PC-3 (cell line): ENCODE results near the gene CFAP97D2. TPM values are rescaled to one million over a fixed set of nuclear protein-coding genes. Genes with fewer than 3 reads are reported as not detected.

Experiments used
- ATAC-seq: fragments of 200-7000 bp; cut with Tn5 transposase; 2 replicates; pipeline ENCODE4 v1.9.1; 2020; ENCODE audit warnings: mild to moderate bottlenecking, moderate library complexity
- BruUV-seq: library from RNA; stranded (reverse); fragments of 400-500 nt; replicated peaks from 2 replicates; lab custom pipeline; 2021; lab: Mats Ljungman, UMichigan
- CTCF ChIA-PET: fragments of 300-600 bp; sonication (Branson Sonifier 250); formaldehyde crosslinking; loops from one replicate; lab custom pipeline; 2022; ENCODE audit warnings: antibody characterized with exemption; lab: Charles Lee
- POLR2A ChIA-PET: fragments of 300-600 bp; sonication (Branson Sonifier 250); formaldehyde crosslinking; loops from one replicate; lab custom pipeline; 2022; ENCODE audit warnings: antibody characterized with exemption; ENCODE audit not compliant: unreplicated experiment; lab: Charles Lee
- DNase-seq: peaks from one replicate; pipeline ENCODE4 v3.0.0-alpha.2; 2015
- H2AFZ ChIP-seq: fragments of 300-600 bp; sonication (generic); 2 replicates; pipeline ENCODE4 v1.6.0; 2016; ENCODE audit warnings: antibody characterized with exemption, low read length
- H3F3A ChIP-seq: fragments of 300-600 bp; sonication (generic); one replicate; pipeline ENCODE4 v1.6.0; 2017; ENCODE audit warnings: antibody characterized with exemption, low read length, control low read depth, mild to moderate bottlenecking; ENCODE audit not compliant: unreplicated experiment
- H3K27ac ChIP-seq: fragments of 300-600 bp; sonication (generic); 2 replicates; pipeline ENCODE4 v1.5.1; 2016; ENCODE audit warnings: mild to moderate bottlenecking, low read length
- H3K27me3 ChIP-seq: fragments of 300-600 bp; sonication (generic); 2 replicates; pipeline ENCODE4 v1.6.1; 2016; ENCODE audit warnings: low read length, mixed read lengths
- H3K36me3 ChIP-seq: fragments of 300-600 bp; sonication (generic); 2 replicates; pipeline ENCODE4 v1.6.1; 2016; ENCODE audit warnings: low read depth, mixed run types, low read length, mixed read lengths
- H3K4me1 ChIP-seq: fragments of 300-600 bp; sonication (generic); 2 replicates; pipeline ENCODE4 v1.5.1; 2016; ENCODE audit warnings: low read length; ENCODE audit not compliant: insufficient read depth
- H3K4me2 ChIP-seq: fragments of 300-600 bp; sonication (generic); 2 replicates; pipeline ENCODE4 v1.6.0; 2016; ENCODE audit warnings: low read length
- H3K4me3 ChIP-seq: fragments of 300-600 bp; sonication (generic); 2 replicates; pipeline ENCODE4 v1.5.1; 2016; ENCODE audit warnings: mild to moderate bottlenecking, low read length, mixed read lengths
- H3K79me2 ChIP-seq: fragments of 300-600 bp; sonication (generic); 2 replicates; pipeline ENCODE4 v1.6.1; 2017; ENCODE audit warnings: low read length, mixed read lengths
- H3K9ac ChIP-seq: fragments of 300-600 bp; sonication (generic); 2 replicates; pipeline ENCODE4 v1.6.0; 2016; ENCODE audit warnings: mild to moderate bottlenecking, low read length
- H3K9me2 ChIP-seq: fragments of 300-600 bp; sonication (generic); replicated peaks from 2 replicates; pipeline ENCODE4 v1.6.1; 2016; ENCODE audit warnings: mixed run types, low read length, mixed read lengths
- H3K9me3 ChIP-seq: fragments of 300-600 bp; sonication (generic); 2 replicates; pipeline ENCODE4 v1.6.1; 2016; ENCODE audit warnings: low read length, mixed read lengths
- H4K20me1 ChIP-seq: fragments of 300-600 bp; sonication (generic); 2 replicates; pipeline ENCODE4 v1.6.1; 2016; ENCODE audit warnings: low read length, mixed read lengths
- EZH2 ChIP-seq: fragments of 300-600 bp; sonication (generic); IDR thresholded peaks from one replicate; pipeline ENCODE4 v1.6.1; 2017; ENCODE audit warnings: antibody characterized with exemption, mild to moderate bottlenecking, low read length; ENCODE audit not compliant: unreplicated experiment
- EZH2phosphoT487 ChIP-seq: fragments of 300-600 bp; sonication (generic); IDR thresholded peaks from 2 replicates; pipeline ENCODE4 v1.6.1; 2018; ENCODE audit warnings: mild to moderate bottlenecking, antibody characterized with exemption, low read length, borderline replicate concordance
- intact Hi-C: fragments of 100-400 bp; cut with micrococcal nuclease; formaldehyde crosslinking; loops from 2 replicates; pipeline ENCODE4 v1.9.0; 2023
- total RNA-seq: library from RNA; depleted of rRNA; stranded (reverse); fragments of >200 nt; gene quantifications from 2 replicates; pipeline ENCODE4 v1.2.3, GENCODE V29; 2014
- TF ChIP-seq, protein P1 (sequence below): fragments of 300-600 bp; sonication (generic); conservative IDR thresholded peaks from 2 replicates; pipeline ENCODE4 v1.5.1; 2017; ENCODE audit warnings: antibody characterized with exemption, low read depth, mild to moderate bottlenecking, low read length

The CFAP97D2 gene
- total RNA-seq, 1 experiment from 2014 or later = not detected

DNA sequence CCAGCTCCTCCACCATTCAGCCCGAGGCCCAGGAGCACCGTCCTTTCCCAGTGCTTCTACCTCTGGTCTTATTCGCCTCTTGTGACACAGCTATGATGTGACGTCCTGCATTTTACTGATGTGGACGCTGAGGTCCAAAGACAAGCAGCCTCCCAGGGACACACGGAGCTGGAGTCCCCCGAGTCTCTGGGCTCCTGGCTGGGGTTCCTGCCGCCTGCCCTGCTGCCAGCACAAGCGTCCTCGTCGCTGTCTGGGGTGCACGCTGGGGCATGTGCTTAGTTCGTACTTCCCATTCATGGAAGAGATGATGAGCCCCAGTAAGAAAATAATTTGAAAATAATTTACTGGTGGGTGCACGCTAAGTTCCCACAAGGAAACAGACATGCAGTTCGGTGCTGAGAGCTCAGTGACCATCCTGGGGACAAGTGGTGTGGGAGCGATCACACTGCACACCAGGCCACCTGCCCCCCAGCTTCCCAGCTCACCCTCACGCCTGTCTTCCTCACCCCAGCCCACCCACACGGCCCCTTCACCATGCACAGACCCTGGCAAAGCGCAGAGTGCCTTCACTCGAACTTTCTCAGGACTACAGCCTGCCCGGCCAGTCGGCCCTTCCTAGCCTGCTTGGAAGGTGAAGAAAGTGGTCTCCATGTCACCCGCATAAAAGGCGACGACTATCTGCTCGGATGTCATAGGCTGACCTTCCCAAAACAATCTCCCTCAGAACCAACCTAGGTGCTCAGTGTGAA lies 14.2 kb upstream of the CFAP97D2 start:
- ATAC-seq = no peak
- ChIA-PET POLR2A (interaction anchor here (0.6 kb wide), 1 partner anchor 41 kb away, joined by 7 read pairs; no protein-coding TSS in a partner anchor), CTCF (no interaction called here)
- no peaks in the 10 kb centered on the region for H4K20me1 ChIP-seq
- H3K27ac ChIP-seq = no peak overlapping the region
- no peaks in the 10 kb centered on the region for H3K9me3 ChIP-seq
- H3K4me1 ChIP-seq = peaks cover 16% of the 10 kb centered on the region
- no peaks in the 10 kb centered on the region for H3K36me3 ChIP-seq
- H3F3A ChIP-seq = no peaks in the 10 kb centered on the region
- H2AFZ ChIP-seq = no peak overlapping the region
- no peaks in the 10 kb centered on the region for H3K79me2 ChIP-seq
- H3K4me2 ChIP-seq = no peak overlapping the region
- intact Hi-C loops = no loop called here
- H3K4me3 ChIP-seq = no peak overlapping the region
- no peak overlapping the region for H3K9ac ChIP-seq
- BruUV-seq = no TSS peak
- no peak for DNase-seq
- no peaks in the 10 kb centered on the region for H3K27me3 ChIP-seq
- H3K9me2 ChIP-seq = no peaks in the 10 kb centered on the region
- TF ChIP-seq, protein P1, sequence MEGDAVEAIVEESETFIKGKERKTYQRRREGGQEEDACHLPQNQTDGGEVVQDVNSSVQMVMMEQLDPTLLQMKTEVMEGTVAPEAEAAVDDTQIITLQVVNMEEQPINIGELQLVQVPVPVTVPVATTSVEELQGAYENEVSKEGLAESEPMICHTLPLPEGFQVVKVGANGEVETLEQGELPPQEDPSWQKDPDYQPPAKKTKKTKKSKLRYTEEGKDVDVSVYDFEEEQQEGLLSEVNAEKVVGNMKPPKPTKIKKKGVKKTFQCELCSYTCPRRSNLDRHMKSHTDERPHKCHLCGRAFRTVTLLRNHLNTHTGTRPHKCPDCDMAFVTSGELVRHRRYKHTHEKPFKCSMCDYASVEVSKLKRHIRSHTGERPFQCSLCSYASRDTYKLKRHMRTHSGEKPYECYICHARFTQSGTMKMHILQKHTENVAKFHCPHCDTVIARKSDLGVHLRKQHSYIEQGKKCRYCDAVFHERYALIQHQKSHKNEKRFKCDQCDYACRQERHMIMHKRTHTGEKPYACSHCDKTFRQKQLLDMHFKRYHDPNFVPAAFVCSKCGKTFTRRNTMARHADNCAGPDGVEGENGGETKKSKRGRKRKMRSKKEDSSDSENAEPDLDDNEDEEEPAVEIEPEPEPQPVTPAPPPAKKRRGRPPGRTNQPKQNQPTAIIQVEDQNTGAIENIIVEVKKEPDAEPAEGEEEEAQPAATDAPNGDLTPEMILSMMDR = no peak
- TF ChIP-seq EZH2 (no peak), EZH2phosphoT487 (no peak)

DNA sequence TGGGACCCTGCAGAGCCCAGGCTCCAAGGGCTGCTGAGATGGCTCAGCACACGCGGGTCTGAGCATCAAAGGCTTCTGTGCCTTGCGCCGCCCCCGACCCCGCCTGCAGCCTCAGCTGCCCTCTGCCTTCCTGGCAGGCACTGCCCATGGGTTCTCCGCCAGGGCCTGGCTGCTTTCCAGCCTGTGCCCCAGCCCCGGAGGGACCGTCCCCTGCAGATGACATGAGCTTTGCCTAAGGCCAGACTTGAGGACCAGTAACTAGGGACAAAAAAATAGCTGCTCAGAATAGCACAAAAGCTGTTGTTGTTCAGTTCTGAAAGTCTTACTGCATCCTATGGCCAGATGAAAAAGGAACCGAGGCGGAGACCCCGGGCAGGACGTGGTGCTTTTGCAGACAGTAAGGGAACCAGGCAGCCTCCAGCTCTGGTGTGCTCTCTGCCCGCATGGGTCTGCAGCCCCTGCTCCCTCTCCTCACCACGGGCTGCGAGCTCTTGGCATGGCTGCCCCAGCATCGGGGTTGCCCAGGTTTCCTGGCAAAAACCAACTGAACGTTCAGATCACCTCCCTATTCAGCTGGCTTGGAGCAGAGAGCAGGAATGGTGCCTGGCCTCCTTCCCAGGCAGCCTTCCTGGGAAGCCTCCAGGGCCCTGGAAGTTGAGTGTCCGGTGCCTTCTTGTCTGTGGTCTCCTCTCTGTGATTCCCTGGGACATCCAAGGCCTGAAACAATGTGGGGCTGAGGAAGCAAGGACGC lies 12.5 kb upstream of the CFAP97D2 start:
- Histone ChIP-seq H3K9me2 (no peaks in the 10 kb centered on the region), H3K4me3 (no peak overlapping the region), H3K79me2 (no peaks in the 10 kb centered on the region), H3K27me3 (no peaks in the 10 kb centered on the region), H3K36me3 (no peaks in the 10 kb centered on the region), H3K27ac (no peak overlapping the region), H3K4me1 (peaks cover 10% of the 10 kb centered on the region), H3K4me2 (no peak overlapping the region), H3K9ac (no peak overlapping the region), H4K20me1 (no peaks in the 10 kb centered on the region), H2AFZ (no peak overlapping the region), H3K9me3 (no peaks in the 10 kb centered on the region), H3F3A (no peaks in the 10 kb centered on the region)
- TF ChIP-seq, protein P1 = no peak
- TF ChIP-seq EZH2phosphoT487 (no peak), EZH2 (no peak)
- ATAC-seq (no peak), DNase-seq (no peak)
- BruUV-seq = no TSS peak
- ChIA-PET POLR2A (no interaction called here), CTCF (no interaction called here)
- intact Hi-C loops = no loop called here

DNA sequence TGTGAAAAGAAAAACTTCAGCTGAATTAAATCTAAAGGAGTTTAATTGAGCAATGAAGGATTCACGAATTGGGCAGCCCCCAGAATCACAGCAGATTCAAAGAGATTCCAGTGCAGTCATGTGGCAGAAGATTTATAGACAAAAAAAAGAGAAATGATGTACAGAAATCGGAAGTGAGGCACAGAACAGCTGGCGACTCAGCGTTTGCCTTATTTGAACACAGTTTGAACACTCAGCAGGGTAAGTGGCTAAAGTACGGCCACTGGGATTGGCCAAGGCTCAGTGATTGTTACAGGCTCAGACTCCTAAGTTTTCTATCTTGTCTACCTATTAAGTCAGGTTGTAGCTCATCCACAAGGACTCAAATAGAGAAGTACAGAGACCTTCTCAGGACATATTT lies 11.6 kb upstream of the CFAP97D2 start:
- intact Hi-C loops = no loop called here
- no TSS peak for BruUV-seq
- ATAC-seq = peak; percentile 46; the same call in 1 of the 2 replicates
- Histone ChIP-seq H3F3A (no peaks in the 10 kb centered on the region), H3K79me2 (no peaks in the 10 kb centered on the region), H3K36me3 (no peaks in the 10 kb centered on the region), H3K9ac (no peak overlapping the region), H3K9me2 (no peaks in the 10 kb centered on the region), H3K9me3 (no peaks in the 10 kb centered on the region), H3K27me3 (no peaks in the 10 kb centered on the region), H3K4me2 (no peak overlapping the region), H3K27ac (no peak overlapping the region), H3K4me3 (no peak overlapping the region), H2AFZ (0 out of 2 replicates have a peak overlapping the region, but pooled peaks have one; percentile 26), H4K20me1 (no peaks in the 10 kb centered on the region), H3K4me1 (peaks cover 3% of the 10 kb centered on the region)
- TF ChIP-seq EZH2 = no peak
- ChIA-PET CTCF (no interaction called here), POLR2A (no interaction called here)
- DNase-seq = peak; percentile 7
